Activated naive CD8-positive, alpha-beta T cell treated with anti-CD3 and anti-CD28 coated beads, Interleukin-2, amount 10 ng/mL, durations not matched to agents 7 days and 5 days (primary cell): ENCODE measurements around the gene GIGYF1. TPM values are rescaled to one million over a fixed set of nuclear protein-coding genes. Genes with fewer than 3 reads are reported as not detected.

Experiments used
- ATAC-seq: fragments of 150-1000 bp; cut with Tn5 transposase; one replicate; pipeline ENCODE4 v1.10.0; 2021; ENCODE audit warnings: low read depth, moderate library complexity
- POLR2A ChIA-PET: fragments of 350-600 bp; sonication (Branson Sonifier 250); formaldehyde crosslinking; loops from one replicate; lab custom pipeline; 2021; ENCODE audit warnings: antibody characterized with exemption; lab: Charles Lee
- DNase-seq: peaks from one replicate; pipeline ENCODE4 v3.0.0; 2021
- H3K27ac Mint-ChIP-seq: one replicate; pipeline ENCODE4 v1.8.0; 2022; ENCODE audit warnings: mild to moderate bottlenecking, mixed read lengths
- H3K27me3 Mint-ChIP-seq: one replicate; pipeline ENCODE4 v1.8.0; 2022; ENCODE audit warnings: mild to moderate bottlenecking, moderate library complexity, mixed read lengths
- H3K36me3 Mint-ChIP-seq: one replicate; pipeline ENCODE4 v1.8.0; 2021; ENCODE audit warnings: mild to moderate bottlenecking, mixed read lengths
- H3K4me1 Mint-ChIP-seq: one replicate; pipeline ENCODE4 v1.8.0; 2021; ENCODE audit warnings: mixed read lengths
- H3K4me3 Mint-ChIP-seq: one replicate; pipeline ENCODE4 v1.8.0; 2022; ENCODE audit warnings: mild to moderate bottlenecking, moderate library complexity, mixed read lengths
- H3K9me3 Mint-ChIP-seq: one replicate; pipeline ENCODE4 v1.8.0; 2021; ENCODE audit warnings: mixed read lengths
- total RNA-seq, 2 experiments: library from RNA; stranded (reverse); gene quantifications; one replicate each; pipeline ENCODE4 v1.2.3, GENCODE V29; 2021

GIGYF1 gene
- total RNA-seq, 2 experiments from 2014 or later = 71.5 to 75.2 TPM

DNA sequence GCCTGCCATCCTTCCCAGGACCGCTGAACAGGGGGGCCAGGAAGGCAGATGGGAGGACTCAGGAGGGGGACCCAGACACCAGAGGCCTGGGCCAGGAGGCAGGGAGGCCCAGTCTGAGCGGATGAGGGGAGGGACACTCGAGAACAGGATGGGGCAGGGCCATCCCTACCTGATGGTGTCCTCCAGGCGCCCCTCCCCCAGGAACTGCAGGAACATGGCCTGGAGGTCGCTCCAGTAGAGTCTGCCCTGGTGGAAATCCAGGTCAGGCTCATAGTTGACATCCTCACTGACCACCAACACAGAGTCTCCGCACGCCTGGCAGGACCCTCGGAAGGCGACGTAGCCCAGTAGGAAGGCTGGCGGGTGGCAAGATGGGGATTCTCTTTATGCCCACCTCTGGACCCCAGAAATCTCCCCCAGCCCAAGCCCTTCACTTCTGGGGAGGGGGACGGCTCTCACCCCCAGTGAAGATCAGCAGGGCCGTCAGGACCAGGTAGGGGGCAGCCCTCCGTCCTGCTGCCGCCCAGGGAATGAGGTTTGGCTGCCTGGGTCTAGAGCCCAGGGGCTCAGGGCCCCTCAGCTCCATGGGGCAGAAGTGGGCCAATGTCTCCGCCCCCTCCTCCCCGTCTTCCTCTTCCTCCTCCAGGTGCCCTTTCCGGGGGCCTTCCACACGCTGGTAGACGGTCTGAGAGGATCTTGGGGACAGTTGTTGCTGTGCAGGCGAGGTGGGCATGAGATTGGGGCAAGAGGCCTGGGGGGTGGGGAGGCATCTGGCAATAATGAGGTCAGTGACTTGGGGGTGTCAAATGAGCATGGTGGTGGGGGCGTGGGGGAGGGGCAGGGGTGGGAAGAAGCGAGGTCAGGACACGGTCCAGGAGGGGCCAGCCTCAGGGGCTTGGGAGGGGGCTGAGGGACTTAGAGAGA, 53.3 kb downstream of the GIGYF1 start:
- Mint-ChIP-seq H3K27me3 (peaks cover 5% of the 10 kb centered on the region), H3K27ac (no peak overlapping the region), H3K36me3 (peaks cover 4% of the 10 kb centered on the region), H3K4me1 (no peaks in the 10 kb centered on the region), H3K4me3 (no peak overlapping the region), H3K9me3 (no peaks in the 10 kb centered on the region)
- ATAC-seq (no peak), DNase-seq (no peak)
- POLR2A ChIA-PET = no interaction called here

DNA sequence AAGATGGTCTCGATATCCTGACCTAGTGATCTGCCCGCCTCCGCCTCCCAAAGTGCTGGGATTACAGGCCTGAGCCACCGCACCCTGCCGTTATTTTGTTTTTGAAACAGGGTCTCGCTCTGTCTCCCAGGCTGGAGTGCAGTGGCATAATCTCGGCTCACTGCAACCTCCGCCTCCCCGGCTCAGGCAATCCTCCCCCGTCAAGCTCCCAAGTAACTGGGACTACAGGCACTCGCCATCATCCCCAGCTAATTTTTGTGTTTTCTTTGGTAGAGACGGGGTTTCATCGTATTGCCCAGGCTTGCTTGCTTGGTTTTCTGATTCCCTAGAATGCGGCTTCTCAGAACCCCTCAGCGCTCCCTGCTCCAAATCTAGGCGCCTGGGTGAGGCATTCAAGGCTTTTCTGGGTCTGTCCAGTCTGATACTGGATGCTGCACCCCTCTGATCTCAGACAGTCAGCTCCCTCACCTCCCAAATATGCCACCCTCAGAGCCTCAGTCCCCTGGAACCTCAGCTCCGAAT, 54.0 kb downstream of the GIGYF1 start:
- POLR2A ChIA-PET = interaction anchor here (0.7 kb wide), 1 partner anchor 243 kb away, joined by 3 read pairs; no protein-coding TSS in a partner anchor

DNA sequence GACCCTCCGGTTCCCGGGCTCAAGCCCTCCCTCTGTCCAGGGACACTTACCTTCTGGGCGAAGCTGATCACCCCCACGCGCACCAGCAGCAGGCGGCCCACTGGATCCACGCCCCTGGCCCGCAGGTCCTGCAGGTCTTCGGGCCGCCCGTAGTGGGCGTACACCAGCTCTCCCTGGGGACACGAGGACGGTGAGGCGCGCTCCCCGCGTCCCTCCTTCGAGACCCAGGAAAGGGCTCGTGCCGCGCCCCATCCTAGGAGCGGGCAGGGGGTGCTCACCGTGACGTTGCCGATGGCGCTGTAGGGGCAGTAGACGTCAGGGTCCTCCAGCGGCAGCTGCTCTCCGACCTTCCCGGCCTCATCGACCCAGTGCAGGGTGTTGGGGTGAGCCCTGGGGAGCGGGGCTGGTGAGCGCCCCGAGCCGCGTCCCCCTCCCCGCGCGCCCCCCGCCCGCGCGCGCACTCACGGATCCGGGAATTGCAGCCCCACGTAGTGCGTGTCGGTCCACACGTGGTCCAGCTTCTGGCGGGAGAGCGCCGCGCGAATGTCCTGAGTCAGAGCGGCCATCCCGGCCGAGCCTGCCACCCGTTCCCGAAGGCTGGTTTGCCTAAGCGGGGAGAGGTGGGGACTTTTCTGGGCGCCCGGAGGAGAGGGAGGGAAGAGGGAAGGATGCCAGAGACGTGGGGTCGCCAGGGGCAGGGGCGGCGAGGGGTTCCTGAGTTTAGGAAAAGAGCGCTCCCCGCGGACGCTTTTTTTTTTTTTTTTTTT, 60.9 kb downstream of the GIGYF1 start:
- ATAC-seq (peak; percentile 71), DNase-seq (peak; percentile 73)
- Mint-ChIP-seq H3K4me1 (peaks cover 31% of the 10 kb centered on the region), H3K9me3 (no peaks in the 10 kb centered on the region), H3K36me3 (peaks cover 7% of the 10 kb centered on the region), H3K27ac (peak overlapping the region; percentile 87), H3K27me3 (peaks cover 12% of the 10 kb centered on the region), H3K4me3 (peak overlapping the region; percentile 87)
- POLR2A ChIA-PET = interaction anchor here (0.8 to 3.5 kb wide), 12 partner anchors 19 to 154 kb away, joined by 3 to 23 read pairs (median 8); partner anchors contain the start of genes FBXO24, GNB2, LRCH4 and MOSPD3

More for the DNA sequence above, 54.0 kb downstream of the GIGYF1 start:
- Mint-ChIP-seq H3K36me3 (peaks cover 5% of the 10 kb centered on the region), H3K4me3 (no peak overlapping the region), H3K9me3 (no peaks in the 10 kb centered on the region), H3K27ac (no peak overlapping the region), H3K4me1 (no peaks in the 10 kb centered on the region), H3K27me3 (peaks cover 5% of the 10 kb centered on the region)
- no peak for DNase-seq
- no peak for ATAC-seq

GRCh38 chr7:100630066-100630465, 64.0 kb downstream of the GIGYF1 start:
- peaks cover 7% of the 10 kb centered on the region for H3K27me3 Mint-ChIP-seq
- ATAC-seq (no peak), DNase-seq (no peak)
- H3K36me3 Mint-ChIP-seq = peaks cover 4% of the 10 kb centered on the region
- H3K4me3 Mint-ChIP-seq = peak overlapping the region; percentile 18
- peaks cover 40% of the 10 kb centered on the region for H3K4me1 Mint-ChIP-seq
- H3K27ac Mint-ChIP-seq = peak overlapping the region; percentile 57
- H3K9me3 Mint-ChIP-seq = no peaks in the 10 kb centered on the region
- POLR2A ChIA-PET = interaction anchor here (1.0 to 1.4 kb wide), 3 partner anchors 10 to 44 kb away, joined by 3 to 4 read pairs (median 4); partner anchors contain the start of genes FBXO24, LRCH4 and MOSPD3

Other genes starting within 250 kb of the GIGYF1 start
- gene SPACDR, start 230.0 kb downstream of the GIGYF1 start, total RNA-seq = 1 to 10 TPM; 3.5 to 5.9 TPM
- 100 to 1,000 TPM; 157 to 159 TPM for gene TSC22D4, start 215.0 kb downstream of the GIGYF1 start, total RNA-seq
- gene NYAP1, start 210.3 kb downstream of the GIGYF1 start, total RNA-seq = under 1 TPM; 0.42 to 0.54 TPM
- gene AGFG2, start 155.0 kb downstream of the GIGYF1 start, total RNA-seq = 10 to 100 TPM; 51.6 to 54.7 TPM
- gene SAP25, start 120.3 kb downstream of the GIGYF1 start, total RNA-seq = 10 to 100 TPM; 54.3 to 57.6 TPM
- 100 to 1,000 TPM; 239 to 258 TPM for gene LRCH4, start 108.1 kb downstream of the GIGYF1 start, total RNA-seq
- gene FBXO24, start 107.9 kb downstream of the GIGYF1 start, total RNA-seq = 1 to 10 TPM; 1.1 to 1.2 TPM
- 10 to 100 TPM; 14.4 to 16.4 TPM for gene PCOLCE, start 91.9 kb downstream of the GIGYF1 start, total RNA-seq
- gene MOSPD3, start 81.7 kb downstream of the GIGYF1 start, total RNA-seq = 10 to 100 TPM; 27.4 TPM
- 10 to 100 TPM in 1 of 2 experiments, 1 to 10 TPM in 1; 9.1 to 11.0 TPM for gene TFR2, start 52.7 kb downstream of the GIGYF1 start, total RNA-seq
- gene ACTL6B, start 37.8 kb downstream of the GIGYF1 start, total RNA-seq = not detected
- 100 to 1,000 TPM; 203 to 216 TPM for gene GNB2, start 20.5 kb downstream of the GIGYF1 start, total RNA-seq
- gene POP7, start 11.9 kb upstream of the GIGYF1 start, total RNA-seq = 10 to 100 TPM; 29.6 to 32.8 TPM
- gene EPO, start 26.2 kb upstream of the GIGYF1 start, total RNA-seq = under 1 TPM in 1 of 2 experiments, not detected in 1; 0.22 TPM
- gene ZAN, start 39.3 kb upstream of the GIGYF1 start, total RNA-seq = not detected
- gene EPHB4, start 133.3 kb upstream of the GIGYF1 start, total RNA-seq = 1 to 10 TPM; 3.1 to 3.3 TPM
- 10 to 100 TPM; 39.0 to 41.2 TPM for gene SLC12A9, start 158.5 kb upstream of the GIGYF1 start, total RNA-seq
- gene TRIP6, start 173.1 kb upstream of the GIGYF1 start, total RNA-seq = 10 to 100 TPM; 25.6 to 28.0 TPM
- 100 to 1,000 TPM; 251 to 255 TPM for gene SRRT, start 180.9 kb upstream of the GIGYF1 start, total RNA-seq
- 1 to 10 TPM; 3.0 to 4.7 TPM for gene UFSP1, start 195.5 kb upstream of the GIGYF1 start, total RNA-seq
- under 1 TPM in 1 of 2 experiments, not detected in 1; 0.34 TPM for gene ACHE, start 201.6 kb upstream of the GIGYF1 start, total RNA-seq